Thyroid gland (tissue), 4 donors: ENCODE data around the gene AHNAK2. TPM values are rescaled to one million over a fixed set of nuclear protein-coding genes. Genes with fewer than 3 reads are reported as not detected.
"Not testable (repeated sequence)": the region's sequence is repeated elsewhere in the genome, so short reads cannot be mapped to it uniquely, and the experiment has no call there.

Experiments
- DNase-seq, 2 donors: peaks; one replicate each; pipeline ENCODE4 v3.0.0-alpha.2; 2019
- H3K27ac ChIP-seq, 3 donors: fragments of 200-600 bp; sonication (generic); 1 replicate in 2 of 3; 2 replicates in 1 of 3; pipeline ENCODE4 v1.5.1; 2016 to 2019; ENCODE audit warnings: mild to moderate bottlenecking in 1 of 3, moderate library complexity in 1 of 3
- H3K27me3 ChIP-seq: fragments of 200-600 bp; sonication (generic); one replicate; pipeline ENCODE4 v1.5.1; 2019
- H3K36me3 ChIP-seq, 2 donors: fragments of 200-600 bp; sonication (generic); one replicate each; pipeline ENCODE4 v1.5.1; 2016 to 2019
- H3K4me1 ChIP-seq, 2 donors: fragments of 200-600 bp; sonication (generic); one replicate each; pipeline ENCODE4 v1.5.1; 2017 to 2019
- H3K4me3 ChIP-seq, 3 donors: fragments of 200-600 bp; sonication (generic); replicated peaks in 1 of 3; 1 replicate in 2 of 3; 2 replicates in 1 of 3; pipeline ENCODE4 v1.5.1; 2016; ENCODE audit warnings: mild to moderate bottlenecking in 1 of 3
- H3K9me3 ChIP-seq: fragments of 200-600 bp; sonication (generic); one replicate; pipeline ENCODE4 v1.5.1; 2017
- POLR2A ChIP-seq, 2 donors: fragments of 450-650 bp; IDR thresholded peaks; one replicate each; pipeline ENCODE4 v1.6.1; 2017; ENCODE audit warnings: antibody characterized with exemption in 2 of 2, mild to moderate bottlenecking in 2 of 2, moderate library complexity in 1 of 2
- WGBS, 2 donors: methylation state at CpG; one replicate each; pipeline ENCODE4 v1.1.5; 2017; 5-methylcytosine and 5-hydroxymethylcytosine counted together
- intact Hi-C: fragments of 100-400 bp; cut with DNase I; formaldehyde crosslinking; loops from one replicate; pipeline ENCODE4 v1.15.1; 2023
- total RNA-seq, 4 donors: library from RNA; depleted of rRNA; stranded (reverse); fragments of >200 nt; gene quantifications; one replicate each; pipeline ENCODE4 v1.2.3, GENCODE V29; 2016
- TF ChIP-seq, protein P1 (sequence below), 6 experiments: fragments of 200-600 bp in 3 of 6; fragments of 450-650 bp in 3 of 6; sonication (generic) in 3 of 6; IDR thresholded peaks; one replicate each; pipeline ENCODE4 v1.5.1; 2016 to 2019; ENCODE audit warnings: antibody characterized with exemption in 6 of 6, mild to moderate bottlenecking in 2 of 6, inconsistent platforms in 1 of 6, moderate library complexity in 1 of 6

Gene AHNAK2
- total RNA-seq, 4 donors from 2014 or later: 3.7 to 12.5 (median 6.9) TPM

DNA sequence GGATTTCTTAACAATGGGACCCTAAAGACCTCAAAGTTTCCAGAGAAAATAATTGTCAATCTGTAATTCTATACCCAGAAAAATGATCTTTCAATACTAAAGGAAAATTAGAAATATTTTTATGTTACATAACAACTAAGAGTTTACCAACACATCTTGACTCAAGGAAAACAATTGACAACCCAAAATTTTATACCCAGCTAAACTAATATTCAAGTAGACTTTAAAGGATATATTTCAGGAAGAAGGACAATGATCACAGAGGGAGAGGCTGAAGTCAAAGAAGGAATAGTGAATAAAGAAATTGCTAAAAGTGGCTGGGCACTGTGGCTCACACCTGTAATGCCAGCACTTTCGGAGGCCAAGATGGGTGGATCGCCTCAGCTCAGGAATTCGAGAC lies 66.1 kb downstream of the AHNAK2 start:
- Histone ChIP-seq H3K36me3 (no peaks in the 10 kb centered on the region), H3K27me3 (no peaks in the 10 kb centered on the region), H3K4me1 (peaks cover 0 to 6% of the 10 kb centered on the region in 2 donors), H3K27ac (no peak overlapping the region), H3K9me3 (no peaks in the 10 kb centered on the region), H3K4me3 (no peak overlapping the region)
- TF ChIP-seq, protein P1, sequence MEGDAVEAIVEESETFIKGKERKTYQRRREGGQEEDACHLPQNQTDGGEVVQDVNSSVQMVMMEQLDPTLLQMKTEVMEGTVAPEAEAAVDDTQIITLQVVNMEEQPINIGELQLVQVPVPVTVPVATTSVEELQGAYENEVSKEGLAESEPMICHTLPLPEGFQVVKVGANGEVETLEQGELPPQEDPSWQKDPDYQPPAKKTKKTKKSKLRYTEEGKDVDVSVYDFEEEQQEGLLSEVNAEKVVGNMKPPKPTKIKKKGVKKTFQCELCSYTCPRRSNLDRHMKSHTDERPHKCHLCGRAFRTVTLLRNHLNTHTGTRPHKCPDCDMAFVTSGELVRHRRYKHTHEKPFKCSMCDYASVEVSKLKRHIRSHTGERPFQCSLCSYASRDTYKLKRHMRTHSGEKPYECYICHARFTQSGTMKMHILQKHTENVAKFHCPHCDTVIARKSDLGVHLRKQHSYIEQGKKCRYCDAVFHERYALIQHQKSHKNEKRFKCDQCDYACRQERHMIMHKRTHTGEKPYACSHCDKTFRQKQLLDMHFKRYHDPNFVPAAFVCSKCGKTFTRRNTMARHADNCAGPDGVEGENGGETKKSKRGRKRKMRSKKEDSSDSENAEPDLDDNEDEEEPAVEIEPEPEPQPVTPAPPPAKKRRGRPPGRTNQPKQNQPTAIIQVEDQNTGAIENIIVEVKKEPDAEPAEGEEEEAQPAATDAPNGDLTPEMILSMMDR (IDR thresholded peaks at IDR 0.05): no peak
- TF ChIP-seq POLR2A (IDR thresholded peaks at IDR 0.05): no peak
- WGBS, 2 donors: 85 to 91% methylated on average over 3 of the region's 3 CpGs
- no peak for DNase-seq
- intact Hi-C loops: no loop called here

- no peak for DNase-seq
- intact Hi-C loops: no loop called here
Measured at GRCh38 chr14:104908303-104908702, 69.9 kb downstream of the AHNAK2 start.

GRCh38 chr14:104905579-104905933 lies 72.6 kb downstream of the AHNAK2 start:
- H3K9me3 ChIP-seq, DNase-seq, H3K36me3 ChIP-seq, H3K27me3 ChIP-seq, H3K27ac ChIP-seq, H3K4me1 ChIP-seq, H3K4me3 ChIP-seq, intact Hi-C loops: not testable (repeated sequence)
- WGBS, 2 donors: 86 to 88% methylated on average over 28 of the region's 28 CpGs

More at GRCh38 chr14:104908303-104908702, 69.9 kb downstream of the AHNAK2 start:
- Histone ChIP-seq H3K27ac (no peak overlapping the region), H3K9me3 (no peaks in the 10 kb centered on the region), H3K4me3 (no peak overlapping the region), H3K36me3 (no peaks in the 10 kb centered on the region), H3K27me3 (no peaks in the 10 kb centered on the region), H3K4me1 (no peaks in the 10 kb centered on the region)
- TF ChIP-seq, protein P1 (IDR thresholded peaks at IDR 0.05): no peak
- TF ChIP-seq POLR2A (IDR thresholded peaks at IDR 0.05): no peak
- WGBS, 2 donors: 7 to 13% methylated on average over 1 of the region's 1 CpG

DNA sequence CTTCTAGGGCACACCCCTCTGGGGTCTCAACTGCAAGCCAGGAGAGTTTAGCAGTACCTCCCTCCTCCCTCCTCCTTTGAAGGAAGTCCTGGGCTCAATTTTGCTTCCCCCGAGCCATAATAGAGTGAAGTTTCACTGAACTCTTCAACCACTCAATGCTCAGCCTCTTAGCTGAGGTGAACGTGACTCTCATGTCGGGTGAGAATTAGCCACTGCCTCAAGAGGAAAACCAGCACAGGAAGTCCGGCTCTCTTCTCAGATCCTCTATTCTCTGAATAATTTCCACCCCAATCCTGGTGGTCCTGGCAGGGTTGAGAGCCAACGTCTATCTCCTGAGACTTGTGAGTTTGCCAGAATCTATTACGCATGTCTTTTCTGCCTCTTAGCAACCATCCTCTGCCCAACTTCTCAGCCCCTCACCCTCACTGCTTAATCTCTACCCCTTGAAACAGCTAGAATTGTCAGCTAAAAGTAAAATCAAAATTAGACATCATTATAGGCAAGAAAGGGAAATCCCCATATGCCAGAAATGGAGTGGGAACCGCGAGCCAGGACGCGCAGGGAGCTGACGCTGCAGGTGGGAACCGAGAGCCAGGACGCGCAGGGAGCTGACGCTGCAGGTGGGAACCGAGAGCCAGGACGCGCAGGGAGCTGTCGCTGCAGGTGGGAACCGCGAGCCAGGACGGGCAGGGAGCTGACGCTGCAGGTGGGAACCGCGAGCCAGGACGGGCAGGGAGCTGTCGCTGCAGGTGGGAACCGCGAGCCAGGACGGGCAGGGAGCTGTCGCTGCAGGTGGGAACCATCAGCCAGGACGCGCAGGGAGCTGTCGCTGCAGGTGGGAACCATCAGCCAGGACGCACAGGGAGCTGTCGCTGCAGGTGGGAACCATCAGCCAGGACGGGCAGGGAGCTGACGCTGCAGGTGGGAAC lies 73.3 kb downstream of the AHNAK2 start:
- 77 to 78% methylated on average over 38 of the region's 38 CpGs for WGBS, 2 donors

GRCh38 chr14:104903990-104904389 lies 74.2 kb downstream of the AHNAK2 start:
- TF ChIP-seq, protein P1 (IDR thresholded peaks at IDR 0.05): no peak
- TF ChIP-seq POLR2A (IDR thresholded peaks at IDR 0.05): no peak
- Histone ChIP-seq H3K9me3 (no peaks in the 10 kb centered on the region), H3K27me3 (no peaks in the 10 kb centered on the region), H3K4me3 (no peak overlapping the region), H3K27ac (no peak overlapping the region), H3K36me3 (no peaks in the 10 kb centered on the region), H3K4me1 (no peaks in the 10 kb centered on the region)
- DNase-seq: no peak
- 95% methylated on average over 7 of the region's 7 CpGs for WGBS, 2 donors
- intact Hi-C loops: no loop called here

More for the DNA sequence above, 73.3 kb downstream of the AHNAK2 start:
- intact Hi-C loops, H3K9me3 ChIP-seq, DNase-seq, H3K36me3 ChIP-seq, H3K27me3 ChIP-seq, H3K27ac ChIP-seq, H3K4me1 ChIP-seq, H3K4me3 ChIP-seq: not testable (repeated sequence)
